IPS-20b (cell line): ENCODE measurements around the gene DDX20.
"Not testable (repeated sequence)": the region's sequence is repeated elsewhere in the genome, so short reads cannot be mapped to it uniquely, and the experiment has no call there.

Experiments
- H3K27ac ChIP-seq: one replicate; pipeline ENCODE4 v1.5.1; 2013; ENCODE audit warnings: low read length
- H3K27me3 ChIP-seq: 2 replicates; pipeline ENCODE4 v1.6.1; 2013; ENCODE audit warnings: mild to moderate bottlenecking, low read length, inconsistent platforms; ENCODE audit not compliant: insufficient read depth
- H3K36me3 ChIP-seq: 2 replicates; pipeline ENCODE4 v1.6.1; 2013; ENCODE audit warnings: low read depth, mild to moderate bottlenecking, inconsistent platforms, low read length, moderate library complexity; ENCODE audit not compliant: insufficient read depth
- H3K4me1 ChIP-seq: 2 replicates; pipeline ENCODE4 v1.6.1; 2013; ENCODE audit warnings: mild to moderate bottlenecking, control low read depth, inconsistent platforms, low read length, moderate library complexity; ENCODE audit not compliant: insufficient read depth
- H3K4me3 ChIP-seq: 2 replicates; pipeline ENCODE4 v1.5.1; 2013; ENCODE audit warnings: mild to moderate bottlenecking, low read length, inconsistent platforms
- H3K9ac ChIP-seq: 2 replicates; pipeline ENCODE4 v1.6.1; 2013; ENCODE audit warnings: low read depth, mild to moderate bottlenecking, inconsistent platforms, low read length, moderate library complexity
- H3K9me3 ChIP-seq: 2 replicates; pipeline ENCODE4 v1.6.1; 2013; ENCODE audit warnings: mild to moderate bottlenecking, low read depth, low read length, inconsistent platforms; ENCODE audit not compliant: insufficient read depth

Gene DDX20

GRCh38 chr1:111799722-111800121 lies 44.0 kb downstream of the DDX20 start:
- H3K4me1 ChIP-seq, H3K9me3 ChIP-seq, H3K4me3 ChIP-seq, H3K9ac ChIP-seq, H3K36me3 ChIP-seq, H3K27ac ChIP-seq, H3K27me3 ChIP-seq: not testable (repeated sequence)

GRCh38 chr1:111801071-111801850 lies 45.6 kb downstream of the DDX20 start:
- Histone ChIP-seq H3K4me3 (no peak overlapping the region), H3K27ac (no peak overlapping the region), H3K27me3 (no peaks in the 10 kb centered on the region), H3K4me1 (no peaks in the 10 kb centered on the region), H3K36me3 (no peaks in the 10 kb centered on the region), H3K9me3 (no peaks in the 10 kb centered on the region), H3K9ac (no peak overlapping the region)

GRCh38 chr1:111802110-111802509 lies 46.4 kb downstream of the DDX20 start:
- H3K27ac ChIP-seq, result no peak overlapping the region
- H3K36me3 ChIP-seq, result no peaks in the 10 kb centered on the region
- H3K9me3 ChIP-seq, result no peaks in the 10 kb centered on the region
- no peak overlapping the region for H3K4me3 ChIP-seq
- no peaks in the 10 kb centered on the region for H3K4me1 ChIP-seq
- H3K27me3 ChIP-seq, result no peaks in the 10 kb centered on the region
- H3K9ac ChIP-seq, result no peak overlapping the region

- H3K36me3 ChIP-seq, result no peaks in the 10 kb centered on the region
- H3K27me3 ChIP-seq, result no peaks in the 10 kb centered on the region
Observed at GRCh38 chr1:111802984-111803383, 47.3 kb downstream of the DDX20 start.

GRCh38 chr1:111803951-111804350 lies 48.2 kb downstream of the DDX20 start:
- no peak overlapping the region for H3K4me3 ChIP-seq
- H3K27ac ChIP-seq, result no peak overlapping the region
- H3K27me3 ChIP-seq, result no peaks in the 10 kb centered on the region
- H3K9ac ChIP-seq, result no peak overlapping the region
- H3K36me3 ChIP-seq, result no peaks in the 10 kb centered on the region
- no peaks in the 10 kb centered on the region for H3K4me1 ChIP-seq
- no peaks in the 10 kb centered on the region for H3K9me3 ChIP-seq

More at GRCh38 chr1:111802984-111803383, 47.3 kb downstream of the DDX20 start:
- Histone ChIP-seq H3K27ac (no peak overlapping the region), H3K4me1 (no peaks in the 10 kb centered on the region), H3K4me3 (no peak overlapping the region), H3K9me3 (no peaks in the 10 kb centered on the region), H3K9ac (no peak overlapping the region)

GRCh38 chr1:111804776-111805175 lies 49.1 kb downstream of the DDX20 start:
- no peak overlapping the region for H3K4me3 ChIP-seq
- no peaks in the 10 kb centered on the region for H3K36me3 ChIP-seq
- no peaks in the 10 kb centered on the region for H3K27me3 ChIP-seq
- H3K4me1 ChIP-seq, result no peaks in the 10 kb centered on the region
- no peak overlapping the region for H3K27ac ChIP-seq
- H3K9ac ChIP-seq, result no peak overlapping the region
- H3K9me3 ChIP-seq, result no peaks in the 10 kb centered on the region

- no peak overlapping the region for H3K4me3 ChIP-seq
- H3K27me3 ChIP-seq, result no peaks in the 10 kb centered on the region
- H3K9ac ChIP-seq, result no peak overlapping the region
- H3K4me1 ChIP-seq, result no peaks in the 10 kb centered on the region
- H3K36me3 ChIP-seq, result no peaks in the 10 kb centered on the region
- H3K9me3 ChIP-seq, result no peaks in the 10 kb centered on the region
- H3K27ac ChIP-seq, result no peak overlapping the region
Observed at GRCh38 chr1:111805251-111805650, 49.5 kb downstream of the DDX20 start.

GRCh38 chr1:111811891-111812290 lies 56.2 kb downstream of the DDX20 start:
- no peaks in the 10 kb centered on the region for H3K27me3 ChIP-seq
- H3K4me3 ChIP-seq, result no peak overlapping the region
- no peaks in the 10 kb centered on the region for H3K4me1 ChIP-seq
- H3K9ac ChIP-seq, result no peak overlapping the region
- no peak overlapping the region for H3K27ac ChIP-seq
- H3K36me3 ChIP-seq, result no peaks in the 10 kb centered on the region
- H3K9me3 ChIP-seq, result no peaks in the 10 kb centered on the region

GRCh38 chr1:111812306-111812705 lies 56.6 kb downstream of the DDX20 start:
- H3K27me3 ChIP-seq, result no peaks in the 10 kb centered on the region

GRCh38 chr1:111813440-111814304 lies 58.0 kb downstream of the DDX20 start:
- H3K27ac ChIP-seq, result no peak overlapping the region
- no peak overlapping the region for H3K9ac ChIP-seq
- H3K36me3 ChIP-seq, result no peaks in the 10 kb centered on the region
- no peaks in the 10 kb centered on the region for H3K27me3 ChIP-seq
- no peak overlapping the region for H3K4me3 ChIP-seq
- H3K9me3 ChIP-seq, result no peaks in the 10 kb centered on the region
- H3K4me1 ChIP-seq, result no peaks in the 10 kb centered on the region

More at GRCh38 chr1:111812306-111812705, 56.6 kb downstream of the DDX20 start:
- H3K36me3 ChIP-seq, result no peaks in the 10 kb centered on the region
- no peaks in the 10 kb centered on the region for H3K4me1 ChIP-seq
- no peak overlapping the region for H3K4me3 ChIP-seq
- no peaks in the 10 kb centered on the region for H3K9me3 ChIP-seq
- H3K9ac ChIP-seq, result no peak overlapping the region
- no peak overlapping the region for H3K27ac ChIP-seq

- no peaks in the 10 kb centered on the region for H3K4me1 ChIP-seq
- no peak overlapping the region for H3K4me3 ChIP-seq
- no peaks in the 10 kb centered on the region for H3K36me3 ChIP-seq
- no peak overlapping the region for H3K27ac ChIP-seq
- no peaks in the 10 kb centered on the region for H3K9me3 ChIP-seq
- H3K9ac ChIP-seq, result no peak overlapping the region
- no peaks in the 10 kb centered on the region for H3K27me3 ChIP-seq
Observed at GRCh38 chr1:111814305-111814628, 58.6 kb downstream of the DDX20 start.

GRCh38 chr1:111814642-111815041 lies 58.9 kb downstream of the DDX20 start:
- Histone ChIP-seq H3K27me3 (no peaks in the 10 kb centered on the region), H3K27ac (no peak overlapping the region)

More at GRCh38 chr1:111814642-111815041, 58.9 kb downstream of the DDX20 start:
- Histone ChIP-seq H3K9me3 (no peaks in the 10 kb centered on the region), H3K9ac (no peak overlapping the region), H3K36me3 (no peaks in the 10 kb centered on the region), H3K4me3 (no peak overlapping the region), H3K4me1 (no peaks in the 10 kb centered on the region)
